Adrenal gland (tissue), 5 donors: Measurements from ENCODE around the gene TNKS1BP1.

Experiments used
- POLR2A ChIP-seq, 2 donors: fragments of 450-650 bp; IDR thresholded peaks; one replicate each; pipeline ENCODE4 v1.6.1; 2017; ENCODE audit warnings: antibody characterized with exemption in 2 of 2, mild to moderate bottlenecking in 2 of 2, moderate library complexity in 1 of 2
- TF ChIP-seq, protein P1 (sequence below), 6 experiments: fragments of 450-650 bp in 4 of 6; fragments of 200-600 bp in 2 of 6; sonication (generic) in 1 of 6; IDR thresholded peaks; 1 replicate in 5 of 6; 2 replicates in 1 of 6; pipeline versions ENCODE4 v1.5.1 to v1.8.0; 2016 to 2021; ENCODE audit warnings: antibody characterized with exemption in 6 of 6, mild to moderate bottlenecking in 2 of 6, moderate library complexity in 1 of 6
- donor health status: DM: no; HTN: no; CAD: no.

DNA sequence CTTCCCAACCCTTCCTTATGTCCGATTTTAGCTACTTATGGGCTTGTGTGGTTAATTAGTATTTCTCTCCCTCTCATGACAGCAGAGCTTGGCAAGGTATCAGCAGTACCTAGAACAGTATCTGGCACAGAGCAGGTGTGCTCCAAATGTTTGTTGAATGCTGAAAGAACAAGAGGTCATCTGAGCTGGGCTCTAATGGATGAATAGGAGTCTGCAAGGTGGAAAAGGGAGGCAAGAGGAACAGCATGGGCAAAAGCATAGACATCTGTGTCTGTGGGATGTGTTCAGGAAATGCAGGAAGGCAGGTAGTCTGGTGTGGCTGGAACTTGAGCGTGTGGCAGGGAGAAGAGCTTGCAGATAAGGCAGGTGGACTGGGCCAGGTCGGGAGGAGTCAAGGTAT is 37.2 kb upstream of the TNKS1BP1 start:
- TF ChIP-seq, protein P1, sequence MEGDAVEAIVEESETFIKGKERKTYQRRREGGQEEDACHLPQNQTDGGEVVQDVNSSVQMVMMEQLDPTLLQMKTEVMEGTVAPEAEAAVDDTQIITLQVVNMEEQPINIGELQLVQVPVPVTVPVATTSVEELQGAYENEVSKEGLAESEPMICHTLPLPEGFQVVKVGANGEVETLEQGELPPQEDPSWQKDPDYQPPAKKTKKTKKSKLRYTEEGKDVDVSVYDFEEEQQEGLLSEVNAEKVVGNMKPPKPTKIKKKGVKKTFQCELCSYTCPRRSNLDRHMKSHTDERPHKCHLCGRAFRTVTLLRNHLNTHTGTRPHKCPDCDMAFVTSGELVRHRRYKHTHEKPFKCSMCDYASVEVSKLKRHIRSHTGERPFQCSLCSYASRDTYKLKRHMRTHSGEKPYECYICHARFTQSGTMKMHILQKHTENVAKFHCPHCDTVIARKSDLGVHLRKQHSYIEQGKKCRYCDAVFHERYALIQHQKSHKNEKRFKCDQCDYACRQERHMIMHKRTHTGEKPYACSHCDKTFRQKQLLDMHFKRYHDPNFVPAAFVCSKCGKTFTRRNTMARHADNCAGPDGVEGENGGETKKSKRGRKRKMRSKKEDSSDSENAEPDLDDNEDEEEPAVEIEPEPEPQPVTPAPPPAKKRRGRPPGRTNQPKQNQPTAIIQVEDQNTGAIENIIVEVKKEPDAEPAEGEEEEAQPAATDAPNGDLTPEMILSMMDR (IDR thresholded peaks at IDR 0.05) = no peak
- no peak for TF ChIP-seq POLR2A (IDR thresholded peaks at IDR 0.05)
